Progenitor cell of endocrine pancreas (in vitro differentiated cells): ENCODE results near the gene OR6C6. TPM values are rescaled to one million over a fixed set of nuclear protein-coding genes. Genes with fewer than 3 reads are reported as not detected.

Experiments
- DNase-seq: peaks from one replicate; pipeline ENCODE4 v3.0.0; 2021; ENCODE audit warnings: low spot score; ENCODE audit not compliant: unreplicated experiment
- H3K27ac Mint-ChIP-seq: 2 replicates; pipeline ENCODE4 v1.8.0; 2021; ENCODE audit warnings: mild to moderate bottlenecking, moderate library complexity, mixed read lengths
- H3K27me3 Mint-ChIP-seq: 2 replicates; pipeline ENCODE4 v1.8.0; 2021; ENCODE audit warnings: mixed read lengths
- H3K36me3 Mint-ChIP-seq: 2 replicates; pipeline ENCODE4 v1.8.0; 2022; ENCODE audit warnings: mixed read lengths; ENCODE audit not compliant: insufficient read depth
- H3K4me1 Mint-ChIP-seq: 2 replicates; pipeline ENCODE4 v1.8.0; 2021; ENCODE audit warnings: low read depth, mixed read lengths
- H3K4me3 Mint-ChIP-seq: 2 replicates; pipeline ENCODE4 v1.8.0; 2021; ENCODE audit warnings: low read depth, mild to moderate bottlenecking, moderate library complexity, mixed read lengths
- H3K9me3 Mint-ChIP-seq: 2 replicates; pipeline ENCODE4 v1.8.0; 2021; ENCODE audit warnings: low read depth, mixed read lengths
- CTCF ChIP-seq: fragments of 200-600 bp; sonication (generic); IDR thresholded peaks from one replicate; pipeline ENCODE4 v1.5.0; 2021; ENCODE audit warnings: antibody characterized with exemption, mild to moderate bottlenecking; ENCODE audit not compliant: unreplicated experiment
- total RNA-seq: library from RNA; stranded (reverse); gene quantifications from 2 replicates; pipeline ENCODE4 v1.2.1, GENCODE V29; 2021

The OR6C6 gene
- total RNA-seq, 1 donor from 2014 or later, result not detected

GRCh38 chr12:55289999-55290398, 6.4 kb downstream of the OR6C6 start:
- H3K36me3 Mint-ChIP-seq, result no peaks in the 10 kb centered on the region
- no peak overlapping the region for H3K27ac Mint-ChIP-seq

DNA sequence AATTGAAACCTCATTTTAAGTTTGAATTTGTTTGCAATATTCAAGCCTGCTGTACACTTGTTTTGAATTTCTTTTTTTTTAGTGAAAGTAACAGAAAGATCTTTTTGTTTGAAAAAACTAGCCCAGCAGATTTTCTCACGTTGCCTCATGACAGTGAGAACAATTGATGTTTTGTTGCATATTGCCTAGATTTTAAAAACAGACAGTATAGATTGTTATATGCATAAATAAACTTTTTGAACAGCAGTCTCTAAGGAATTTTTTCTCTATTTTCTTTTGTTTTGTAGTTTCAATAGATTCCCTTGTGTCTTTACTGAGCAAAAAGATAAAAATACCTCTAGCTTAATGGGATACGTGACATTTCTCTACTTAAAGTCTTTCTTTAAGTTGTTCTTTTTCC, 15.4 kb downstream of the OR6C6 start:
- Mint-ChIP-seq H3K9me3 (peaks cover 10% of the 10 kb centered on the region), H3K27me3 (peaks cover 8% of the 10 kb centered on the region), H3K36me3 (no peaks in the 10 kb centered on the region), H3K4me1 (peaks cover 1% of the 10 kb centered on the region), H3K27ac (no peak overlapping the region), H3K4me3 (no peak overlapping the region)
- no peak for TF ChIP-seq CTCF
- no peak for DNase-seq

More at GRCh38 chr12:55289999-55290398, 6.4 kb downstream of the OR6C6 start:
- Mint-ChIP-seq H3K9me3 (no peaks in the 10 kb centered on the region), H3K4me1 (peaks cover 5% of the 10 kb centered on the region), H3K27me3 (no peaks in the 10 kb centered on the region), H3K4me3 (no peak overlapping the region)
- no peak for DNase-seq
- no peak for TF ChIP-seq CTCF

- no peak for DNase-seq
- no peak overlapping the region for H3K4me3 Mint-ChIP-seq
- H3K9me3 Mint-ChIP-seq, result peaks cover 3% of the 10 kb centered on the region
- H3K27me3 Mint-ChIP-seq, result no peaks in the 10 kb centered on the region
- TF ChIP-seq CTCF, result no peak
- H3K4me1 Mint-ChIP-seq, result no peaks in the 10 kb centered on the region
- no peaks in the 10 kb centered on the region for H3K36me3 Mint-ChIP-seq
- no peak overlapping the region for H3K27ac Mint-ChIP-seq
These were observed 38.1 kb downstream of the OR6C6 start for GRCh38 chr12:55258303-55258702.

DNA sequence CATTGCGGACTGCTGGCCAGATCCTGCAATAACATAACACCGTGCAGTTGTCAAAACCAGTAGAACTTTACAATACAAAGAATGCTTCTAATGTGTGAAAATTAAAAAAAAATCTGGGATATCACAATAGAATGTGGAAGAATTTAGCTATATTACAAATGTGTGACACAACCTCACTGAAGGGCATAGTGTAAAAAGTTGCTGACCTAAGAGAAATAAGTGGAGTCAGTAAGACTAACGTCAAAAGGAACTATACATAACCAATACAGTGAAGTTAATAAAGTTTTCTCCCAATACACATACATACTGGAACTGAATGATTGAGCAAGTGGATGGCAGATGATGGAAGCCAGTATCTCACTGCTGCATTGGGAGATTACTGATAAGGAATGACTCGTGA, 39.5 kb downstream of the OR6C6 start:
- Mint-ChIP-seq H3K27me3 (no peaks in the 10 kb centered on the region), H3K4me1 (no peaks in the 10 kb centered on the region), H3K9me3 (peaks cover 3% of the 10 kb centered on the region), H3K36me3 (no peaks in the 10 kb centered on the region), H3K4me3 (no peak overlapping the region), H3K27ac (no peak overlapping the region)
- no peak for TF ChIP-seq CTCF
- DNase-seq, result no peak

GRCh38 chr12:55253281-55253680, 43.1 kb downstream of the OR6C6 start:
- no peak for TF ChIP-seq CTCF
- Mint-ChIP-seq H3K27me3 (peaks cover 1% of the 10 kb centered on the region), H3K4me3 (no peak overlapping the region), H3K27ac (no peak overlapping the region), H3K9me3 (peaks cover 3% of the 10 kb centered on the region), H3K36me3 (no peaks in the 10 kb centered on the region), H3K4me1 (no peaks in the 10 kb centered on the region)
- no peak for DNase-seq
